Hypothalamus (tissue), 51 donors: ENCODE measurements around the gene TDRD7.

Experiments
- DNase-seq, 51 donors: peaks; one replicate each; lab custom pipeline; 2025; lab: John Stamatoyannopoulos, UW

TDRD7 gene, protein sequence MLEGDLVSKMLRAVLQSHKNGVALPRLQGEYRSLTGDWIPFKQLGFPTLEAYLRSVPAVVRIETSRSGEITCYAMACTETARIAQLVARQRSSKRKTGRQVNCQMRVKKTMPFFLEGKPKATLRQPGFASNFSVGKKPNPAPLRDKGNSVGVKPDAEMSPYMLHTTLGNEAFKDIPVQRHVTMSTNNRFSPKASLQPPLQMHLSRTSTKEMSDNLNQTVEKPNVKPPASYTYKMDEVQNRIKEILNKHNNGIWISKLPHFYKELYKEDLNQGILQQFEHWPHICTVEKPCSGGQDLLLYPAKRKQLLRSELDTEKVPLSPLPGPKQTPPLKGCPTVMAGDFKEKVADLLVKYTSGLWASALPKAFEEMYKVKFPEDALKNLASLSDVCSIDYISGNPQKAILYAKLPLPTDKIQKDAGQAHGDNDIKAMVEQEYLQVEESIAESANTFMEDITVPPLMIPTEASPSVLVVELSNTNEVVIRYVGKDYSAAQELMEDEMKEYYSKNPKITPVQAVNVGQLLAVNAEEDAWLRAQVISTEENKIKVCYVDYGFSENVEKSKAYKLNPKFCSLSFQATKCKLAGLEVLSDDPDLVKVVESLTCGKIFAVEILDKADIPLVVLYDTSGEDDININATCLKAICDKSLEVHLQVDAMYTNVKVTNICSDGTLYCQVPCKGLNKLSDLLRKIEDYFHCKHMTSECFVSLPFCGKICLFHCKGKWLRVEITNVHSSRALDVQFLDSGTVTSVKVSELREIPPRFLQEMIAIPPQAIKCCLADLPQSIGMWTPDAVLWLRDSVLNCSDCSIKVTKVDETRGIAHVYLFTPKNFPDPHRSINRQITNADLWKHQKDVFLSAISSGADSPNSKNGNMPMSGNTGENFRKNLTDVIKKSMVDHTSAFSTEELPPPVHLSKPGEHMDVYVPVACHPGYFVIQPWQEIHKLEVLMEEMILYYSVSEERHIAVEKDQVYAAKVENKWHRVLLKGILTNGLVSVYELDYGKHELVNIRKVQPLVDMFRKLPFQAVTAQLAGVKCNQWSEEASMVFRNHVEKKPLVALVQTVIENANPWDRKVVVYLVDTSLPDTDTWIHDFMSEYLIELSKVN

DNA sequence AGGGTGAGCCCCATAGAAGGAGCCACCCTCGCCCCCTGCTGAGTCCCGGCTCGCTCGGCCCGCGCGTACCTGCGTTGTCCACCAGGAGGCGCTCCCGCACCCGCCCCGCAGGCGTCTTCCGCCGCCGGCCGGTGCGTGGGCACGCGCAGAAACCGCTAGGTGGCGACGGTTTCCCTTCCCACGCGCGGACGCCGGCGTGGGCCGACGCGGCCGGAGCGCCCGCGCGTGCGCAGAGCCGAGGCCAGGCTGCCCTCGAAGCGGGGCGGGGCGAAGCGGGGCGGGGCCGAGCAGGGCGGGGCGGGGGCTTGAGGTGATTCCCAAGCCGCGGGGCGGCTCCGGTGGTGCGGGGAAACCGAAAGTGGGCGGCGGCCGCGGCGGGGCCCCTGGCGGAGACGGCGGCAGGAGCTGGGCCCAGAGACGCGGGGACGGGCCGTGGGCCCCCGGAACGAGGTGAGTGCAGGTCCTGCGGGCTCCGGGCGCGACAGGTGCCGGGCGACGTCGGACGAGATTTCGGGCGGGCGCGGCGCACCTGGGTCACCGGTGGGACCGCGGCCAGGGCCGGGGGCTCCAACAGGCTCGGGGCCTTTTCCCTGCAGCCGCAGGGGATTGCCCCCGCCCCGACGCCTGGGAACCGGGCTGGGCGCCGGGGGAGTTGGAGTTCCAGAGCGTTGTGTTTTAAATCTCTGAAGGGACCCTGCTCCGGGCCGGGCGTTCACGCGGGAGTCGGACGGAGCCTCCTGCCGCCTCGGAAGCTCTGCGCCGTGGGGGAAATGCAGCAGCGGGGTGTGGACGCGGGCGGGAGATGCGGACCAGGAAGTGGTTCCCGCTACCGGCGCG lies at the start of gene TDRD7:
TSS of gene TDRD7 (plus strand) at position 308 of the 837 bp plus-strand sequence. CDS start 16,370 bp downstream, outside the sequence.
- peak; percentile 19 to 90 (median 69) for DNase-seq

DNA sequence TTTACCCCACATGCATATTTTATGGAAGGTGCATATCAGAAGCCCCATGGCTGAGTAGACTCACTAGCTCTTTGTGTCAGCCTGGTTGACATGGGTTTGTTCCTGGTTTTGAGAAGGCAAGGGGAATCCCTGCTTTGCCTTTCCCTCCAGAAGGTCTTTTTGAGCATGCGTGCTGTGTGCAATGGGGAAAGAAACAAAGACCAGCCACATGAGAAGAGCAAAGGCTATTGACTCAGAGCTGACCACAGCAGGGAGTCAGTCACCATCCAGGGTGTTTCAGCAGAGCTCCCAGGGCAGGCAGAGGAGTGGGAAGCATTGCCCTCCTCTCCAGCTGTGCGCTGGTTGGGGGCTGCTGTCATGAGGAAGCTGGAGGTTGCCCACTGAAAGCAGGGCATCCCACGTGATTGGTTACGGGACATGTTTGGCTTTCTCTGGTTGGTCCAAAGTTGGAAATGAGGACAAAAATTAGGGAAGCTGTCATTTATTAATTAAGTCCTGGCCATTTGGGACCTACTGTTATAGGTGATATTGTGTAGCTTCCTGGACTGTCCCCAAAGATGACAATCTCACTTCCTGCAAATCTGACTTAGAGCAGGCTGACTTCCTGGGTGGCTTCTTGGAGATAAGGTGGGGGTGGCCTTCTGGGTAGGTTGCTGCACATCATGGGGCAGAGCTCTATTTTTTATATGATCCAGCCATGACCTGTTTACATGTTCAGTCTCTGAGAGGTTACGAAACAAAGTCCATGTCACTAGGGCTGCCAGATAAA lies 48.9 kb upstream of the TDRD7 start:
- no peak for DNase-seq

DNA sequence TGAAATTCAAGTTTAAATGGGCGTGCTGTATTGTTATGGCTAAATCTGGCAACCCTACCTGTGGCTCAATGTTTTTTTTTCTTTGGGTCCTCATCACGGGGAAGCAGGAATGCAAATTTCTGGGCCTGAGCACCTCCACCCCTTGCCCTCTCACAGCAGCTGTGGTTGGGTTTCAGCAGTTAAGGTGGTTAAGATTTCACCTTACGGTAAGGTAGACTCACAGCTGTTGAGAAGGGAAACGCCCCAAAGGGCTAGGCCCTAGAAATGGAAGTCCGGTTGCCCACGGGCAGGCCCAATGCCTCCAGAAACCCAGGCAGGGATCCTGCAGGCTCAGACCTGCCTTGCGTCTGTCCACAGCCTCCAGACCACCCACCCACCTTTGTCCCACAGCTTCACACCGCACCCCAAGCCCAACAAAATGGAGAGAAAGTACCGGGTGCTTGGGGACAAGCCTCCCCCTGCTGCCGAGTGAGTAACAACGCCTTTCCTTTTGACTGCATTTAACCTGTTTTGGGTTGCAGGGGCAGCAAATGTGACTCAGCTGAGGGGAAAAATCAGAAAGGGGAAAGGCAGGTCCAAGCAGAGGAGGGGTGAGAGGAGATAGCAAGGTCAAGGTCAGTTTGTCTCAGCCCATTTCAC lies 48.1 kb upstream of the TDRD7 start:
- no peak for DNase-seq

DNA sequence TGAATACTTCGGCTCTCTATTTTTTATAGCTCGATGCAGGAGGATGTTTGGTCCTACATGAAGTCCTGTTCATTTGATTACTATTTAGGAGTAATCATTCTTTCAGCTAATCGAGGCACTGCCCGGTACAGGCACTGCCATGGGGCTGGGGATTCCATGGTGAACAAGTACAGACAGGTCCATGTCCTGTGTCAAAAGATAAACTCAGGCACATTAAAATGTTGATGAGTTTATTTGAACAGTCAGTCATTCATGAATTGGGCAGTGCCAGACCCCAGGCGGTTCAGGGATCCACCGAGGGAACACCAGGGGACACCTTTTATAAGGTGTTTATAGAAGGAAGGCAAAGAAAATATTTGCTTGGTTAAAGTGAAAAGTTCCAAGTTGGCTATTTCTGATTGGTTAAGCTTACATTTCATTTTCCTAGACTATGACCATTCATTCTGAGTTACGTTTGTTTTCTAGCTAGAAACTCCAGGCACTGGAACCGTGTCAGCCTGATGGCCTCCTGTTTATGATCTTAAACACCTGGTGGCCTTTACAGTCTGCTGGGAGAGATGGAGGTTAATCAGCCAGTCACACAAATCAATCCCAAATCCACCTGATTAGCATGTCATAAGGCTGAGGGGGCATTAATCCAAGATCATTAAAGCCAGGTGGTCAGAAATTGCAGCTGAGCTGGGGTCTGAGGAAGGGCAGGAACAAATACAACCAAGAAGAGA lies 47.0 kb upstream of the TDRD7 start:
- no peak for DNase-seq

DNA sequence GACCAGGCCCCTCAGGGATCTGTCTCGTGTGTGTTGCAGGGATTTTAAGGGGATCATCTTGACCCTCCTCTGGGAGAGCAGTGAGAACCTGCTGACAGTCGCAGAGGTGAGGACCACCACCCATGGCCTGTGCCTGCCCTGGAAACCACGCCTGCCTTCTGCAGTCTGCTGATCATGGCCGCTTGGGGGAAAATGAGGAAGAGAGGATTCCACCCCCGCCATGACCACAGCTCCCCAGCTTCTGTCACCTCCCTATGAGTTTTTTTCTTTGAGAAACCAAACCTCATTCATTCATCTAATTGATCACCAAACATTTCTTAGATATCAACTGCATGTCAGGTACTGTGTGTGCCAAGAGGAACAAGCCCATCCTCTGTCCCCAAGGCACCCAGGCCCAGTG lies 46.3 kb upstream of the TDRD7 start:
- DNase-seq: no peak

DNA sequence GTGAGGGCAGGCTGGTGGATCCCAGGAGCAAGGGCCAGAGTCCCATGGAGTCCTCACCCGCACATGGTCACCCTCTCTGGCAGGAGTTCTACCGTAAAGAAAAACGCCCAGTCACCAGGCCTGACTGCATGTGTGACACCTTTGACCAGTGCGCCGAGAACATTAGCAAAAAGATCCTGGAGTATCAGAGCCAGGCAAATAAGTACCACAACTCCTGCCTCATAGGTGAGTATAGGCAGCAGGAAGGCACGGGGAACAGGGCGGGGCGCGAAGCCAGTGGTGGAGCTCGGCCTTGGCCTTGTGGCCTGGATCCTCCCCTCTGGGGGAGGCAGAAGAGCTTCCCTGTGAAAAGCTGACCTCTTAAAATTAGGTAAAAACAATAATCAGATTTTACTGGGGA lies 45.4 kb upstream of the TDRD7 start:
- DNase-seq: no peak

DNA sequence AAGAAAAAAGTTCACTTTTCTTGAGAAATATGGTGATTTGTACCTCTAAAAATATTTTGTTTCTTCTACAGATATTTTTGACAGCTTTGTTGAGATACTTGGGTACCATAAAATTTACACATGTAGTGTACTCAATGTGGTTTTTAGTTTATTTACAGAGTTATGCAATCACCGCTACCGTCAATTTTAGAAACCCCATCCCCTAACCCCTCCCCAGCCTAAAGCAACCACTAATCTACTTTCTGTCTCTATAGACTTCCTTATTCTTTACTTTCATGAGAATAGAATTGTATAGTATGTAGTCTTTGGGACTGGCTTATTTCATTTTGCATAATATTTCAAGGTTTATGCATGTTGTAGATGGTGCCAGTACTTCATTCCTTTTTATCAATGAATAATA lies 45.0 kb upstream of the TDRD7 start:
- DNase-seq: no peak

DNA sequence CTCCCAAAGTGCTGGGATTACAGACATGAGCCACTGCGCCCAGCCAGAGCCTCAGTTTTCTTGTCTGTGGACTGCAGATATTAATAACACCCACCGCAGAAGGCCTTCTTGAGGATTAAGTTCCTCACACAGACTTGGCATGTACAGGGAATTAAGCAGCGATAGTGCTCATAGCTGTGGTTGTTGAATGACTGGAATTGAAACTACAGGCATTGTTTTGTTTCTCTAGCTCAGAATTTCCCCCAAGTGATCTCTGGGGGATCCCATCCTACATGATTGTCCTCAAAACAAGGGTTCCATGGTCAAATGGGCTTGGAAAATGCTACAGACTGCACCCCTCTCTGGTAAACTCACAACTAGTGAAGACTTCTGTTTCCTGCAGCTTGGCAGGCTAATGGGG lies 44.2 kb upstream of the TDRD7 start:
- no peak for DNase-seq

DNA sequence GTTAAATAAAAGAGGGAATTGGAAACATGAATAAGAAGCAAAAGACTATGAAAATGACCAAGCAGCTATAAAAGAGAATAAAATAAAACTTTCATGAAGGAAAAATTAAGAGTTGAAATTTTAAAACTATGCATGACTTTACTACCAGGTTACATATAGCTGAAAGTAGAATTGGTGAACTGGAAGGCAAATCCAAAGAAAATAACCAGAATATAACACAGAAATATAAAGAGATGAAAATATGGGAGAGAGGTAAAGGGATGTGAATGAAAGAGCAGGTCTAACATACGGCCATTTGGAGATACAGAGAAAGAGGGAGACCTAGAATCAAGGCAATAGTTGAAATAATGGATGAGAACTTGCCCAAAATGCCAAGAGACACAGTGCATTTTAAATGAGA lies 42.9 kb upstream of the TDRD7 start:
- DNase-seq: no peak

DNA sequence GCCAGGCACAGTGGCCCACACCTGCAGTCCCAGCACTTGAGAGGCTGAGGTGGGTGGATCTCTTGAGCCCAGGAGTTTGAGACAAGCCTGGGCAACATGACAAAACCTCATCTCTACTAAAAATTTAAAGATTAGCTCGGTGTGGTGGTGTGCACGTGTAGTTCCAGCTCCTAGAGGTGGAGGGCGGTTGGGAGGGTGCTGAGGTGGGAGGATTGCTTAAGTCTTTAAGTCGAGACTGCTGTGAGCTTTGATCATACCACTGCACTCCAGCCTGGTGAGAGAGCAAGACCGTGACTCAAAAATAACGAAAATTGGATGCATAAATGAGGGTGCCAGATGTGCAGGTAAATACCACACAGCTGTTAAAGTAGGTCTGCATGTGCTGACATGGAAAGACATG lies 39.3 kb upstream of the TDRD7 start:
- DNase-seq: no peak

DNA sequence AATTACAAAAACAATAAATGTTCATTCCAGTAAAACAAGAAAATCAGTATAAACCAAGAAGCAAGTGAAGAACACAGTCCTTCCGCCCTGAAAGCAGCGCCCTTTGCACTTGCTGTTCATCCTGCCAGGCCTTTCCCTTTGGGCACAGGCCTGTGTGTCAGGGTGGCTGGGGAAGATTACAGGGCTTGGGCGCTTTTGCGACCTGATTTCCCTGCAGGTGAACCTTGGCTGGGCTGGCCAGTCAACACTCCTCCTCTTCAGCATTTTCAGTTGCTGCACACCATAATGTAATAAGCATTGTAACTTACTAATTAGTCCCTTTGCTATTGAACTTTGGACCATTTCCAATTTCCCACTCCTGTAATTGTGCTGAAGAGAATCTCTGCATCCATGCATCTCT lies 38.6 kb upstream of the TDRD7 start:
- no peak for DNase-seq

DNA sequence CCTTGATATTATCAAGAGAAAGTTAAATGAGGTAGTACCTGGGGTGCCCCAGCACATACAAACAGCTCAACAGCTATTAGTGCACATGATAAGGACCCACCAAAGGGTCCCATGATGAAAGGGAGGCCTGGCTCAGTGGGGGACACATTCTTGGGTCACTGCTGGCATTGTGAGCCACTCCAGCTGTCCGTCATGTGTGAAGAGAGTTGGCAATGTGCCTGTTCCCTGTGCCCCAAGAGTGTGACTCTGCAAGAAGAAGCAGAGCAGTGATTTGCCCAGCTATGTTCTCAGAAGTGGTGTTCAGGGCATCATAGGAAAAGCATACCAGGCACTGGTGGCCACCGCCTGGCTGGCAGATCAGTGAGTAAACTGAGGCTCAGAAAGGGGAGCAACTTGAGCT lies 37.1 kb upstream of the TDRD7 start:
- DNase-seq: no peak

DNA sequence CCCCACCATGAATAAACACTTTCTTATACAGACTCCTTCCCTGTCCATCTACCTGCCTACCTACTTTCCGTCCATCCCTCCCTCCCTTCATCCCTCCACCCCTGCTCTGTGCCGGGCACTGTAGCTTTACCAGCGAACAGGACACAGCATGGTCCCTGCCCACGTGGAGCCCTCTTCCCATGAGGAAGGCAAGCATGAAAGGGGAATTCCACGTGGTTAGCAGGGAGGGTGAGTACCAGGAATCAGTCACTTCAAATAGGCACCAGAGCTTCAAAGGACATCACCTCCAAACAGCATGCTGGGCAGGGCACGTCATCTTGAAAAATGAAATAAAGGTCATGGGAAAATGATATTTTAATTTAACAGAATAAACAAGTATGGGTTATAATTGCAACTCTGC lies 35.0 kb upstream of the TDRD7 start:
- no peak for DNase-seq

DNA sequence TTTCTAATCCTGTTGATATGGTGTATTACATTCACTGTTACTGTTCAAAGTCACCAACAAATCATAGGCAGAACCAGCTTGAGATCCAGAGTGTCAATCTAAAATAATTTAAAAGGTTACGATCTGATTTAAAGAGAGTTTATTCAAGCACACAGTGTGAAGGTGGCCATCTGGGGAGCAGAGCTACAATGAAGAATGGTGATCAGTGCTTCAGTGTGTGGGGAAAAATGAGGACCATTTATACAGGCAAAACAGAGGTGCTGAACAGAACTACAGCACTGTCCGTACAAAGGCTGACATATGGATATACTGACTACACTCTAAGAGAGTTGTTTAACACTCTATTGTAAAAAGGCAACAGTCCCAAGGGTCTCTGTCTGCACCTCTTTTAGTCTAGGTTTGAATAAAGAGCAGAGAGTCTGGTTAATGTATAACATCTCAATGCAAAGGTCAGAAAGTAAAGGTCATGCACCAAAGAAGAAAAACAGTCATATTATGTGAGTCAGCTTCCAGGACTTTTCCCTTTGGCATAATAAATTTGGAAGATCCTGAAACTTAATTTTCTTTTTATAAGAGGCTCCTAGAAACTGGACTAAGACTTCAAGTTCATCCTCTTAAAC lies 29.7 kb upstream of the TDRD7 start:
- no peak for DNase-seq

DNA sequence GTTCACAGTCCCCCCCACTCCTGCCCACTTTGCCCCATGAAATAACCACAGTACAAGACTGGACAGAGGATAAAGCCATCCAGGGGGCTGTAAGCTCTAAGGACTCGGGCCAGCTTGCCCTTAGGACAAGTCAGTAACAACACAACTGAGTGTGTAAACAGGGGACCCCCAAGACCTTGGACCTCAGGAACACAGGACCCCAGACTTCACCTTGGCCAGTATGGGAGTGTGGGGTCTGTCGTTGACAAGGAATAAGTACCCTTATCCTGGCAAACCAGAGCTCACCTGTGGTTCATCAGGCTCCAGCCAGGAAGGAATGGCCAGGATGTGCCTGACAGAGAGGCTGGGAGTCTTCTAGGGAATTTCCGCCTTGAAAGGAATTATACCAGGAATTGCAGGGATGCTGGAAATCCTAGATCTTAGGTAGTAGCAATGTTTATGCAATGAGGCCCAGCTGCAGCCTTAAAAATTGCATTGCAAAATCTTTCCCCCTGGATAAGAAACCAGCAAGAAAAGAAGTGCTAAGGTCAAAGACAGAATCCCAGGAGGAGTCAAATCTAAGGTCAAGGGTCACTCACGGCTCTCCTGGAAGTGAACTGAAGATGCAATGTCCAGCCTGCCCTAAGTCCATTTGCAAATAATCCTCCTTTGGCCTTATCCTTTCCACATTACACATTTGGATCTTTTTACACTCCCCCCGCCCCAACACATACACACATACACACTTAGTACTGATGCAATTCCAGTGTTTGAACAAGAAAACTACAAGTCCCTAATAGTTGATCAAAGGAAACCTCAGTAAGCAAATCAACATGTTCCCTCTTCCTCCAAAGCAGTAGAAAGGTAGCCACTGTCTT lies 27.3 kb upstream of the TDRD7 start:
- DNase-seq: no peak

DNA sequence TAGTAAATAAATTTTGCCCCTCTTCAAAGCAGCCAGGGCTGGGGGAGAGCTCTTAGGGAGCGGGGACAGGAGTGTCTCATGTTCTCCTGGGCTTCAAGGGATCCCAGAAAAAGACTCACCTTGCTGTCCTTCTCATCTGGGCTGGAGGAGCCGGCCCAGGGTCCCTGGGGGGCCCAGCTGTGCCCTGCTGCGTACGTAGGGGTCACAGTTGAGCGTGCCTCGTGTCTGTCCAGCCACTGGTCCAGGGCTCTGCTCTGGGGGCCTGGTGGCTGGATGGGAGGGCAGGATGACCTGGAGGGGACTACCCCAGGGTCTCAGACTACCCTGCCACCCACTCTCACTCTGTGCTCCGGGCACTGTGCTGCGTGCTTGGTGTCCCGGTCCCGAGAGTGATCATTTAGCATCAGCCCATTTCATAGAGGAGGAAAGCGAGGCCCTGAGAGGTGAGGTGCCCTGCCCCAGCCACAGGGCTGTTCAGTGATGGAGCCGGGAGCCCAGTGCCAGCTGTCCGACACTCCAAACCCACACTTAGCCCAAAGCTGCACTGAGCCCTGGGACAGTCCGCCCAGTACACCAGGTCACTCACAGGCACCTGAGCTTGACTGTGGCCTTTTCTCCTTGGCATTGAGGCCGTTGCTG lies 26.2 kb upstream of the TDRD7 start:
- no peak for DNase-seq

DNA sequence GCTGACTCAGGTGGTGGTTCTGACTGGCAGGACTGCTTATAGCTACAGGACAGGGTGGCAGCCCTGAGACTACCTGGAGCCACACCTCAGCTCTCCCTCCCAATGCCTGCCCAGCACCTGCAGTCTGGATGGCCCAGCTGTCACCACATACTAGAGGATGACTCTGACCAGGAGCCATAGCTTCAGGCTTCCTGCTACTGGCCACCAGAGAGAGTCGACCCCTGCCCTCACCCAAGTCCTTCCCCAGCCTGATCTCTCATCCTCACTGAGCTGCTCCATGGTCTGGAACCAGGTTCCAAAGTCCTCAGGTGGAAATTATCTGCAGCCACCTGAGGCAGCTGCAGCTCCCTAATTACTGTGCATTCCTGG lies 25.6 kb upstream of the TDRD7 start:
- no peak for DNase-seq
